H9 (cell line): ENCODE data around the gene MPHOSPH8. TPM values are rescaled to one million over a fixed set of nuclear protein-coding genes. Genes with fewer than 3 reads are reported as not detected.

Experiments
- DNase-seq: peaks from one replicate; pipeline ENCODE4 v3.0.0-alpha.2; 2017
- H2AFZ ChIP-seq: one replicate; pipeline ENCODE4 v1.6.1; 2013; ENCODE audit warnings: mild to moderate bottlenecking, low read length, control low read depth, moderate library complexity
- H2AK5ac ChIP-seq: 2 replicates; pipeline ENCODE4 v1.6.1; 2013; ENCODE audit warnings: low read length, control low read depth, mixed read lengths; ENCODE audit not compliant: insufficient read length
- H2BK120ac ChIP-seq: one replicate; pipeline ENCODE4 v1.6.1; 2013; ENCODE audit warnings: low read depth, mild to moderate bottlenecking, low read length, control low read depth, inconsistent platforms; ENCODE audit not compliant: poor library complexity, severe bottlenecking
- H2BK12ac ChIP-seq: 2 replicates; pipeline ENCODE4 v1.6.1; 2013; ENCODE audit warnings: low read length, control low read depth, mixed read lengths, low read depth; ENCODE audit not compliant: insufficient read length
- H2BK15ac ChIP-seq: 2 replicates; pipeline ENCODE4 v1.6.1; 2013; ENCODE audit warnings: low read depth, low read length, control low read depth
- H2BK20ac ChIP-seq: one replicate; pipeline ENCODE4 v1.6.1; 2013; ENCODE audit warnings: low read depth, mild to moderate bottlenecking, low read length, control low read depth, inconsistent platforms; ENCODE audit not compliant: poor library complexity, severe bottlenecking
- H2BK5ac ChIP-seq: 2 replicates; pipeline ENCODE4 v1.6.1; 2013; ENCODE audit warnings: low read length, control low read depth, mixed read lengths; ENCODE audit not compliant: insufficient read length
- H3K14ac ChIP-seq: 2 replicates; pipeline ENCODE4 v1.6.1; 2013; ENCODE audit warnings: low read length, control low read depth; ENCODE audit not compliant: insufficient read depth
- H3K18ac ChIP-seq: 2 replicates; pipeline ENCODE4 v1.6.1; 2013; ENCODE audit warnings: low read depth, mild to moderate bottlenecking, mixed read lengths, low read length, control low read depth; ENCODE audit not compliant: insufficient read length
- H3K23ac ChIP-seq: 2 replicates; pipeline ENCODE4 v1.6.1; 2013; ENCODE audit warnings: low read length, control low read depth, mixed read lengths, low read depth; ENCODE audit not compliant: insufficient read length
- H3K23me2 ChIP-seq: 2 replicates; pipeline ENCODE4 v1.6.1; 2013; ENCODE audit warnings: low read depth, mild to moderate bottlenecking, mixed read lengths, low read length, control low read depth; ENCODE audit not compliant: insufficient read length, poor library complexity, severe bottlenecking
- H3K27ac ChIP-seq: 2 replicates; pipeline ENCODE4 v1.5.1; 2013; ENCODE audit warnings: low read length, control low read depth, mixed read lengths, low read depth; ENCODE audit not compliant: insufficient read length
- H3K27me3 ChIP-seq: 2 replicates; pipeline ENCODE4 v1.6.1; 2013; ENCODE audit warnings: low read length, control low read depth, inconsistent platforms; ENCODE audit not compliant: insufficient read depth
- H3K4ac ChIP-seq: 2 replicates; pipeline ENCODE4 v1.6.1; 2013; ENCODE audit warnings: low read depth, mild to moderate bottlenecking, control low read depth, inconsistent platforms, low read length, moderate library complexity
- H3K4me1 ChIP-seq: 2 replicates; pipeline ENCODE4 v1.6.1; 2013; ENCODE audit warnings: low read length, control low read depth, inconsistent platforms; ENCODE audit not compliant: insufficient read depth
- H3K4me2 ChIP-seq: 2 replicates; pipeline ENCODE4 v1.6.1; 2013; ENCODE audit warnings: low read length, control low read depth, mixed read lengths; ENCODE audit not compliant: insufficient read length, insufficient read depth
- H3K56ac ChIP-seq: 2 replicates; pipeline ENCODE4 v1.6.1; 2013; ENCODE audit warnings: low read depth, mild to moderate bottlenecking, mixed read lengths, low read length, control low read depth; ENCODE audit not compliant: insufficient read length
- H3K79me1 ChIP-seq: 2 replicates; pipeline ENCODE4 v1.6.1; 2013; ENCODE audit warnings: low read depth, mild to moderate bottlenecking, moderate library complexity, low read length, control low read depth, inconsistent platforms; ENCODE audit not compliant: insufficient read depth, poor library complexity, severe bottlenecking
- H3K79me2 ChIP-seq: 2 replicates; pipeline ENCODE4 v1.6.1; 2013; ENCODE audit warnings: low read length, control low read depth, inconsistent platforms; ENCODE audit not compliant: insufficient read depth
- H3K9ac ChIP-seq: 2 replicates; pipeline ENCODE4 v1.6.1; 2013; ENCODE audit warnings: low read length, control low read depth, mixed read lengths; ENCODE audit not compliant: insufficient read length; ENCODE audit errors: extremely low read depth
- H3K9me3 ChIP-seq: one replicate; pipeline ENCODE4 v1.6.1; 2013; ENCODE audit warnings: low read depth, low read length, inconsistent platforms; ENCODE audit not compliant: control insufficient read depth
- H3T11ph ChIP-seq: one replicate; pipeline ENCODE4 v1.6.1; 2013; ENCODE audit warnings: mild to moderate bottlenecking, low read length, control low read depth, inconsistent platforms
- H4K20me1 ChIP-seq: one replicate; pipeline ENCODE4 v1.6.1; 2013; ENCODE audit not compliant: control insufficient read depth, insufficient read length, insufficient read depth
- H4K5ac ChIP-seq: 2 replicates; pipeline ENCODE4 v1.6.1; 2013; ENCODE audit warnings: low read depth, mild to moderate bottlenecking, mixed read lengths, low read length, control low read depth; ENCODE audit not compliant: insufficient read length
- H4K8ac ChIP-seq: replicated peaks from 2 replicates; pipeline ENCODE4 v1.6.1; 2013; ENCODE audit warnings: low read length, control low read depth, mixed read lengths, low read depth; ENCODE audit not compliant: insufficient read length
- H4K91ac ChIP-seq: 2 replicates; pipeline ENCODE4 v1.6.1; 2013; ENCODE audit warnings: low read depth, mild to moderate bottlenecking, moderate library complexity, mixed read lengths, low read length, control low read depth; ENCODE audit not compliant: insufficient read length
- H3K27ac Mint-ChIP-seq, 3 experiments: 2 replicates in 2 of 3; 3 replicates in 1 of 3; pipeline ENCODE4 v1.8.0; 2020 to 2021; ENCODE audit warnings: mixed read lengths in 3 of 3, mild to moderate bottlenecking in 1 of 3, moderate library complexity in 1 of 3
- H3K27me3 Mint-ChIP-seq: 2 replicates; pipeline ENCODE4 v1.8.0; 2021; ENCODE audit warnings: low read depth, mild to moderate bottlenecking, moderate library complexity, mixed read lengths
- H3K36me3 Mint-ChIP-seq, 3 experiments: 2 replicates in 2 of 3; 3 replicates in 1 of 3; pipeline ENCODE4 v1.8.0; 2020 to 2021; ENCODE audit warnings: low read depth in 3 of 3, mixed read lengths in 3 of 3; ENCODE audit not compliant: insufficient read depth in 1 of 3
- H3K4me1 Mint-ChIP-seq, 2 experiments: 2 replicates each; pipeline ENCODE4 v1.8.0; 2020; ENCODE audit warnings: mixed read lengths in 2 of 2
- H3K4me3 Mint-ChIP-seq, 2 experiments: 2 replicates in 1 of 2; 3 replicates in 1 of 2; pipeline ENCODE4 v1.8.0; 2020 to 2021; ENCODE audit warnings: mild to moderate bottlenecking in 2 of 2, mixed read lengths in 2 of 2, moderate library complexity in 1 of 2
- H3K9me3 Mint-ChIP-seq, 2 experiments: 2 replicates in 1 of 2; 3 replicates in 1 of 2; pipeline ENCODE4 v1.8.0; 2020; ENCODE audit warnings: mild to moderate bottlenecking in 2 of 2, mixed read lengths in 2 of 2, moderate library complexity in 1 of 2
- whole genome bisulfite sequencing: extraction: QIAGEN DNeasy Blood & Tissue Kit; methylation state at CpG from one replicate; pipeline ENCODE4 v1.1.7; 2013; ENCODE audit warnings: missing lambda C conversion rate, low lambda C conversion rate, mixed read lengths; ENCODE audit not compliant: insufficient read length; ENCODE audit errors: extremely low coverage; 5-methylcytosine and 5-hydroxymethylcytosine counted together
- total RNA-seq: library from RNA; stranded (reverse); gene quantifications from 2 replicates; pipeline ENCODE4 v1.2.1, GENCODE V29; 2021
- TF ChIP-seq, protein P1 (sequence below): fragments of 200-600 bp; sonication (generic); conservative IDR thresholded peaks from 3 replicates; pipeline ENCODE4 v1.8.0; 2021; ENCODE audit warnings: antibody characterized with exemption, mild to moderate bottlenecking

Gene MPHOSPH8
- total RNA-seq, 1 experiment from 2014 or later = 21.1 TPM

DNA sequence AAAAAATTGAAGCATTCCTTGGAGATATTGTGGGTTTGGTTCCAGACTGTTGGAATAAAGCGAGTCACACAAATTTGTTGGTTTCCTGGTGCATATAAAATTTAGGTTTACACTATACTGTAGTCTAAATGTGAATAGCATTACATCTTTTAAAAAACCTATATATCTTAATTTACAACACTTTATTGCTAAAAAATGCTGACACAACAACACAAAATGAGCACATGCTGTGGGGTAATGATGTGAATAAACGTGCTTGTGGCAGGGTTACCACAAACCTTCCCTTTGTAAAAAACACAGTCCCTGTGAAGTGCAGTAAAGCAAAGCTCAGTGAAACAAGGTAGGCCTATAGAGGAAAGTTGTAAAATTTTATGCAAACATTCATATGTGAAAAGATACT, 27.7 kb downstream of the MPHOSPH8 start:
- no peak overlapping the region for H2AK5ac ChIP-seq
- Mint-ChIP-seq H3K27ac (no peak overlapping the region), H3K27me3 (no peaks in the 10 kb centered on the region), H3K9me3 (peaks cover 0 to 2% of the 10 kb centered on the region in 2 experiments; a peak in 1 of 5 replicates), H3K4me1 (peaks cover 7 to 8% of the 10 kb centered on the region in 2 experiments), H3K4me3 (no peak overlapping the region), H3K36me3 (peaks cover 12 to 59% (median 43%) of the 10 kb centered on the region in 3 experiments)
- no peak for DNase-seq
- H4K20me1 ChIP-seq = no peaks in the 10 kb centered on the region
- no peak overlapping the region for H3K27ac ChIP-seq
- WGBS = no CpG with 5 or more reads among the region's 2 CpGs
- no peaks in the 10 kb centered on the region for H3K23me2 ChIP-seq
- no peak overlapping the region for H2BK5ac ChIP-seq
- no peak overlapping the region for H2BK12ac ChIP-seq
- no peaks in the 10 kb centered on the region for H3K79me2 ChIP-seq
- no peak overlapping the region for H2BK120ac ChIP-seq
- no peak overlapping the region for H4K5ac ChIP-seq
- H2BK20ac ChIP-seq = no peak overlapping the region
- H3T11ph ChIP-seq = no peak overlapping the region
- no peak overlapping the region for H4K8ac ChIP-seq
- H3K79me1 ChIP-seq = no peaks in the 10 kb centered on the region
- H2AFZ ChIP-seq = no peak overlapping the region
- H3K4me1 ChIP-seq = 0 out of 2 replicates have a peak, but pooled peaks cover 2% of the 10 kb centered on the region
- no peak overlapping the region for H3K9ac ChIP-seq
- no peak overlapping the region for H3K14ac ChIP-seq
- H3K9me3 ChIP-seq = no peaks in the 10 kb centered on the region
- no peak overlapping the region for H3K56ac ChIP-seq
- TF ChIP-seq, protein P1, sequence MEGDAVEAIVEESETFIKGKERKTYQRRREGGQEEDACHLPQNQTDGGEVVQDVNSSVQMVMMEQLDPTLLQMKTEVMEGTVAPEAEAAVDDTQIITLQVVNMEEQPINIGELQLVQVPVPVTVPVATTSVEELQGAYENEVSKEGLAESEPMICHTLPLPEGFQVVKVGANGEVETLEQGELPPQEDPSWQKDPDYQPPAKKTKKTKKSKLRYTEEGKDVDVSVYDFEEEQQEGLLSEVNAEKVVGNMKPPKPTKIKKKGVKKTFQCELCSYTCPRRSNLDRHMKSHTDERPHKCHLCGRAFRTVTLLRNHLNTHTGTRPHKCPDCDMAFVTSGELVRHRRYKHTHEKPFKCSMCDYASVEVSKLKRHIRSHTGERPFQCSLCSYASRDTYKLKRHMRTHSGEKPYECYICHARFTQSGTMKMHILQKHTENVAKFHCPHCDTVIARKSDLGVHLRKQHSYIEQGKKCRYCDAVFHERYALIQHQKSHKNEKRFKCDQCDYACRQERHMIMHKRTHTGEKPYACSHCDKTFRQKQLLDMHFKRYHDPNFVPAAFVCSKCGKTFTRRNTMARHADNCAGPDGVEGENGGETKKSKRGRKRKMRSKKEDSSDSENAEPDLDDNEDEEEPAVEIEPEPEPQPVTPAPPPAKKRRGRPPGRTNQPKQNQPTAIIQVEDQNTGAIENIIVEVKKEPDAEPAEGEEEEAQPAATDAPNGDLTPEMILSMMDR = no peak
- H3K4ac ChIP-seq = no peak overlapping the region
- no peaks in the 10 kb centered on the region for H3K27me3 ChIP-seq
- no peak overlapping the region for H4K91ac ChIP-seq
- H2BK15ac ChIP-seq = no peak overlapping the region
- no peak overlapping the region for H3K18ac ChIP-seq
- no peak overlapping the region for H3K4me2 ChIP-seq
- no peak overlapping the region for H3K23ac ChIP-seq
